GM12892 (cell line): ENCODE data around the gene DAB2.

ENCODE experiments used
- POLR2A ChIP-seq: IDR thresholded peaks from 2 replicates; pipeline ENCODE4 v1.6.1; 2011; ENCODE audit warnings: low read depth, low read length, control low read depth
- POLR2AphosphoS5 ChIP-seq: IDR thresholded peaks from 2 replicates; pipeline ENCODE4 v1.6.1; 2011; ENCODE audit warnings: low read depth, low read length, control low read depth

- TF ChIP-seq POLR2AphosphoS5 = no peak
- no peak for TF ChIP-seq POLR2A
Observed at GRCh38 chr5:39381376-39381775, 43.4 kb downstream of the DAB2 start.
